ENCODE data around the gene LAMP1. TPM values are rescaled to one million over a fixed set of nuclear protein-coding genes. Genes with fewer than 3 reads are reported as not detected.
A peak's percentile ranks its signal among the peaks of the same experiment; 100 is the strongest.

Gene LAMP1
- total and polyA plus RNA-seq, 2 experiments from 2014 or later, result 34.5 to 107 TPM

- Histone ChIP-seq H2AFZ (no peak overlapping the region), H3K4me3 (no peak overlapping the region), H3K27me3 (ENCODE audit: insufficient read depth) (no peaks in the 10 kb centered on the region), H3K27ac (ENCODE audit: low read depth) (peak overlapping the region; percentile 55; the same call in 1 of the 2 replicates), H3K36me3 (ENCODE audit: insufficient read depth) (peaks cover 11% of the 10 kb centered on the region), H3F3A (replicated peaks; ENCODE audit: low read depth) (peaks cover 20% of the 10 kb centered on the region; the same call in 1 of the 2 replicates), H3K4me1 (ENCODE audit: insufficient read depth) (no peaks in the 10 kb centered on the region), H3K9me2 (ENCODE audit: insufficient read depth) (no peaks in the 10 kb centered on the region), H3K4me2 (no peak overlapping the region), H4K20me1 (replicated peaks; ENCODE audit: insufficient read depth) (peaks cover 11% of the 10 kb centered on the region; the same call in 1 of the 2 replicates), H3K79me2 (replicated peaks; ENCODE audit: insufficient read depth) (peaks cover 12% of the 10 kb centered on the region)
- TF ChIP-seq ETS1 (IDR thresholded peaks at IDR 0.05) (no peak), EZH2phosphoT487 (IDR thresholded peaks at IDR 0.05; ENCODE audit: unreplicated experiment) (no peak), EZH2 (IDR thresholded peaks at IDR 0.05; ENCODE audit: low read depth, unreplicated experiment) (no peak), ZNF331 (CRISPR knock-in tag; IDR thresholded peaks at IDR 0.05; ENCODE audit: low read depth) (no peak), JUNB (IDR thresholded peaks at IDR 0.05; ENCODE audit: unreplicated experiment) (no peak), NANOG (IDR thresholded peaks at IDR 0.05; ENCODE audit: borderline replicate concordance) (no peak), STAT1 (IDR thresholded peaks at IDR 0.05; ENCODE audit: unreplicated experiment) (no peak), POLR2AphosphoS5 (IDR thresholded peaks at IDR 0.05; ENCODE audit: low read depth) (no peak), REST (IDR thresholded peaks at IDR 0.05; ENCODE audit: unreplicated experiment) (no peak), CREB1 (CRISPR knock-in tag; IDR thresholded peaks at IDR 0.05; ENCODE audit: low read depth) (no peak), ZNF462 (CRISPR knock-in tag; IDR thresholded peaks at IDR 0.05) (no peak), CTCF (conservative IDR thresholded peaks at IDR 0.05; ENCODE audit: low read depth in 2 of 2) (no peak), ZNF114 (CRISPR knock-in tag; IDR thresholded peaks at IDR 0.05) (no peak)
- Mint-ChIP-seq H3K4me3 (no peak overlapping the region), H3K4me1 (no peaks in the 10 kb centered on the region), H3K27ac (no peak overlapping the region; the same call in 1 of the 2 replicates), H3K36me3 (ENCODE audit: low read depth) (peaks cover 40% of the 10 kb centered on the region), H3K27me3 (ENCODE audit: insufficient read depth, low read depth, poor library complexity) (peaks cover 12% of the 10 kb centered on the region), H3K9me3 (no peaks in the 10 kb centered on the region)
- DNase-seq (ENCODE audit: low spot score), result no peak
- ATAC-seq, result no peak
These were observed 20.0 kb downstream of the LAMP1 start for GRCh38 chr13:113317031-113317430.

All from GM23338 (cell line).